Fibroblast of the aortic adventitia (primary cell): ENCODE measurements around the gene MRPL10. TPM values are rescaled to one million over a fixed set of nuclear protein-coding genes. Genes with fewer than 3 reads are reported as not detected.

ENCODE experiments used
- DNase-seq: peaks from one replicate; pipeline ENCODE4 v3.0.0-alpha.2; 2010; ENCODE audit warnings: low read depth
- H3K4me3 ChIP-seq: 2 replicates; pipeline ENCODE4 v1.5.1; 2011; ENCODE audit warnings: low read depth, mild to moderate bottlenecking, control low read depth, low read length, moderate library complexity
- CTCF ChIP-seq: IDR thresholded peaks from 2 replicates; pipeline ENCODE4 v1.5.1; 2011; ENCODE audit warnings: mild to moderate bottlenecking, low read length, control low read depth, inconsistent platforms; ENCODE audit not compliant: insufficient read depth
- total RNA-seq: library from RNA; depleted of rRNA; stranded (reverse); fragments of >200 nt; gene quantifications from 2 replicates; pipeline ENCODE4 v1.2.3, GENCODE V29; 2012; ENCODE audit warnings: low replicate concordance

Gene MRPL10
- total RNA-seq, 1 donor = 28.0 TPM

GRCh38 chr17:47869114-47869513 lies 37.8 kb upstream of the MRPL10 start:
- no peak for TF ChIP-seq CTCF
- H3K4me3 ChIP-seq = no peak overlapping the region
- DNase-seq = no peak

DNA sequence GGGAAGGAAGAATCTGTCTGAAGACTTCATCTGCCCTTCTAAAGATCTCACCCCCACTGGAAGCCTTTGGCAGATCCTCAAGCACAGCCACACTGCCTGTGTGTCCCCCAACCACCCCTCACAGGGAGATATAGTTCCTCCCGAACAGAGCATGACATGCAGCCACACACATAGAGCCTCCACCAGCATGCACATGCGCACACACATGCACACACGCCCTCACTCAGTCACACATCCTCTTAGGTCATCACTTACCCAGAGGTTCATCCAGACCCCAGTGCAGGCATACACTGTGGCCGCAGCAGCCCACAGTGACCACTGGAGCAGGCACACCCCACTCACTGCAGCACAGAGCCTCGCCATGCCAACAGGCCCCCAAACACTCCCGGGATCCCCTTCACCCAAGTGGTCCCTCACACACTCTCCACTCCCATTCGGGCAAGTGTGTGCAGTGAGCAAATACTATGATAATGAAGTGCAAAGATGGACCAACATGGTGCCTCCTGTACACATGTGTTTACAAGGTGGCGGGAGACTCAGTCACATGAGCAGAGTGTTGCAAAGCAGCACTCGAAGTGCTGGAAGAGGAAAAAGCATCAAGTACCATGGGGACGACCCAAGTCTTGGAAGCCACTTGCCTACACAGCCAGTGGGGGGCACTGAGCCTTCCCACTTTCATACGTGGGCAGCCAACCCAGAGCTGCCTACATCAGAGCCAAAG lies 36.6 kb upstream of the MRPL10 start:
- TF ChIP-seq CTCF = no peak
- no peak for DNase-seq
- H3K4me3 ChIP-seq = no peak overlapping the region

DNA sequence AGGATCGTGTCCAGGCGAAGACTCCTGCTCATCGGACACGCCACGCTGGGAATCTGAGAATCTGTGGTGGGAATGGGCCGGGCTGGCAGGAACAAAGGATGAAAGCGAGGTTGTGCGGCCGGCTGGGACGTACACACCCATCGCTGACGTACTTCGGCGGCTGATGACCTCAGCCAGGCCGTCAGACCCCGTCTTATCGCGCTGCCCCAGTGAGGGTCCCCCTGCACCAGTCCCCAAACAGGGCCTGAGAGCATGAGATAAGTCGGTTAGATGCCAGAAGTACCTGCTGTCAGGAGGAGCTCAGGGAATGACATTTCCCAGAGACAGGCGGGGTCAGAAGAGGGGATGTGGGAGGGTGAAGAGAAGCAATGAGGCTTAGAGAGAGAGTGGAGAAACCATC lies 35.6 kb upstream of the MRPL10 start:
- no peak for TF ChIP-seq CTCF
- peak; percentile 72 for DNase-seq
- H3K4me3 ChIP-seq = no peak overlapping the region

DNA sequence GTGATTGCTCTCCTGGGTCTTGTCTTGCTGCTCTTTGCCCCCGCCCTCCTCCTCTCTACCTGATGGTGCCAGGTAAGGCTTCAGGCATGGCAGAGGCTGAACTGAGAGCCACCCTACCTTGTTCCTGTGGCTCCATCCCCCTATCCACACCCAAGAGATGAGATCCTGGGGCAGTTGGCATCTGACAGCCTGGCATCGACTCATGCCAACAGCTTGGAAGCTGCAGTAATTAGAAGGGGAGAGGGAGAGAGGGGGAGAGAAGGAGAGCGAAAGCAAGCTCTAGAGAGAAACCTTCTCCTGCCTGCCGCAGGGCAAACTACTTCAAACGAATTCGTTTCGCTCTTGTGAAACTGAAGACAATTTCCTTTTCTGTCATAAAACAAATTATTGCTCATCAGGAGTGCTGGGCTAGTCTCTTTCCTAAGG lies 33.5 kb upstream of the MRPL10 start:
- TF ChIP-seq CTCF = no peak
- no peak for DNase-seq
- H3K4me3 ChIP-seq = no peak overlapping the region

DNA sequence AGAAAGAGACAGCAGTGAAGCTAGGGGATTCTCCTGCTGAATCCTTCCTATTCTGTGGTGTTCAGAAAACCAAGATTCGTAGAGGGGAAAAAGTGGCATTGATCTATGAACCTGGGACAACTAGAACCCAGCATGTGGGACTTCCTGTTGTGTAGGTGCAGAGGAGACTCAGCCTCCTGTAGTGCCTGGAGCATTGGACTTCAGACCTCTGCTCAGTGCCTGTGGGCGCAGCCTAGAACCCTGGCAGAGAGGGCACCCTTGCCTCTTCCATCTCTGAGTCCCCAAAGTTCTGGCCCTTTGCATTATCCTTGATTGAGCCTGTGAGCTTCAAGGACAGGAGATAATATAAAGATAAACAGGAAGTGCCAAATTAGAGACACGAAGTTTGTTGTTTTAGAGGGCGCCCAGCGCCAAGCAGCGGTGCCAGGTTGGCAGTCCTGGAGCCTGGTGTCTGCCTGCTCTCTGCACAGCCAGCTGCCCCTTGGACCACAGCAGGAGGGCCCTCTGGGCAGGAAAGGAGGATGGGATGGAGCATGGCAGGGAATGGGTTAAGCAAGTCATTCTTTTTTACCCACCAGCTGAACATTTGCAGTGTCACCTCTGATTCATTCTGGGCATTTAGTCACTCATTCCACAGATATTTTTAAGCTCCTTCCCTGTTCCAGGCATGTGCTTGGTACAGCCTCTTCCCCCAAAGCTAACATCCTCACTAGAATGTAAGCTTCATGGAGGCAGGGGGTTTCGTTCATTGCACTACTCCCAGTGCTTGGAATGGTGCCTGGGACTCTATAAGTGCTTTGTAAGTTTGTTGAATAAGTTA lies 31.5 kb upstream of the MRPL10 start:
- no peak overlapping the region for H3K4me3 ChIP-seq
- peak; percentile 77 for DNase-seq
- no peak for TF ChIP-seq CTCF

GRCh38 chr17:47860386-47860785 lies 29.0 kb upstream of the MRPL10 start:
- no peak overlapping the region for H3K4me3 ChIP-seq

More at GRCh38 chr17:47860386-47860785, 29.0 kb upstream of the MRPL10 start:
- no peak for DNase-seq
- no peak for TF ChIP-seq CTCF
